IMR-90 (cell line): ENCODE data around the gene TMEM41A. TPM values are rescaled to one million over a fixed set of nuclear protein-coding genes. Genes with fewer than 3 reads are reported as not detected.

Experiments
- ATAC-seq: fragments of 200-7000 bp; cut with Tn5 transposase; 2 replicates; pipeline ENCODE4 v1.9.1; 2020; ENCODE audit warnings: low read depth, mild to moderate bottlenecking, moderate library complexity
- BruUV-seq: library from RNA; stranded (reverse); fragments of 400-500 nt; replicated peaks from 2 replicates; lab custom pipeline; 2021; lab: Mats Ljungman, UMichigan
- CTCF ChIA-PET: fragments of 300-600 bp; formaldehyde crosslinking; extraction: SDS; loops from one replicate; lab custom pipeline; 2021; ENCODE audit warnings: antibody characterized with exemption; lab: Yijun Ruan, JAX
- POLR2A ChIA-PET: fragments of 300-600 bp; sonication (Branson Sonifier 250); formaldehyde crosslinking; loops from one replicate; lab custom pipeline; 2022; ENCODE audit warnings: antibody characterized with exemption; ENCODE audit not compliant: unreplicated experiment; lab: Charles Lee
- DNase-seq: peaks from one replicate; pipeline ENCODE4 v3.0.0; 2013
- H2AFZ ChIP-seq: replicated peaks from 2 replicates; pipeline ENCODE3; 2013; ENCODE audit warnings: low read length, mild to moderate bottlenecking; ENCODE audit not compliant: poor library complexity
- H2AK5ac ChIP-seq: 2 replicates; pipeline ENCODE4 v1.6.1; 2013; ENCODE audit warnings: low read depth, low read length, inconsistent platforms
- H2AK9ac ChIP-seq: replicated peaks from 2 replicates; pipeline ENCODE3; 2013; ENCODE audit warnings: mild to moderate bottlenecking, low read depth, low read length, moderate library complexity; ENCODE audit not compliant: poor library complexity
- H2BK120ac ChIP-seq: 2 replicates; pipeline ENCODE4 v1.6.1; 2013; ENCODE audit warnings: low read depth, low read length, inconsistent platforms
- H2BK15ac ChIP-seq: 3 replicates; pipeline ENCODE4 v1.6.1; 2013; ENCODE audit warnings: low read depth, low read length, inconsistent platforms
- H2BK20ac ChIP-seq: 2 replicates; pipeline ENCODE4 v1.6.1; 2013; ENCODE audit warnings: low read depth, mild to moderate bottlenecking, inconsistent platforms, low read length, moderate library complexity
- H2BK5ac ChIP-seq: 2 replicates; pipeline ENCODE4 v1.6.1; 2013; ENCODE audit warnings: mild to moderate bottlenecking, low read depth, low read length, inconsistent platforms; ENCODE audit not compliant: poor library complexity, severe bottlenecking
- H3K14ac ChIP-seq: replicated peaks from 2 replicates; pipeline ENCODE4 v1.6.1; 2013; ENCODE audit warnings: low read depth, low read length, inconsistent platforms
- H3K18ac ChIP-seq: 2 replicates; pipeline ENCODE4 v1.6.1; 2013; ENCODE audit warnings: low read depth, low read length, control low read depth
- H3K23ac ChIP-seq: 2 replicates; pipeline ENCODE4 v1.6.1; 2013; ENCODE audit warnings: low read depth, low read length, inconsistent platforms
- H3K27ac ChIP-seq: 2 replicates; pipeline ENCODE4 v1.5.1; 2013; ENCODE audit warnings: mild to moderate bottlenecking, control low read depth, low read length; ENCODE audit not compliant: insufficient read depth
- H3K27me3 ChIP-seq: 2 replicates; pipeline ENCODE4 v1.6.1; 2013; ENCODE audit warnings: low read length; ENCODE audit not compliant: control insufficient read depth, insufficient read depth
- H3K36me3 ChIP-seq: 2 replicates; pipeline ENCODE4 v1.6.1; 2013; ENCODE audit warnings: low read length, mixed read lengths; ENCODE audit not compliant: control insufficient read depth, insufficient read depth
- H3K4ac ChIP-seq: 2 replicates; pipeline ENCODE4 v1.6.1; 2013; ENCODE audit warnings: low read depth, low read length, inconsistent platforms
- H3K4me1 ChIP-seq: 2 replicates; pipeline ENCODE4 v1.6.1; 2013; ENCODE audit warnings: low read length, mixed read lengths; ENCODE audit not compliant: control insufficient read depth, insufficient read depth
- H3K4me2 ChIP-seq: 2 replicates; pipeline ENCODE4 v1.6.1; 2013; ENCODE audit warnings: low read depth, mild to moderate bottlenecking, control low read depth, low read length, moderate library complexity
- H3K4me3 ChIP-seq: 2 replicates; pipeline ENCODE4 v1.5.1; 2013; ENCODE audit warnings: low read depth, mild to moderate bottlenecking, control low read depth, low read length, moderate library complexity; ENCODE audit not compliant: insufficient read depth
- H3K56ac ChIP-seq: 2 replicates; pipeline ENCODE4 v1.6.1; 2013; ENCODE audit warnings: low read length, inconsistent platforms; ENCODE audit not compliant: insufficient read depth; ENCODE audit errors: extremely low read depth
- H3K79me1 ChIP-seq, 2 experiments: 2 replicates each; pipeline ENCODE4 v1.6.1; 2013; ENCODE audit warnings: low read length in 2 of 2, inconsistent platforms in 1 of 2, low read depth in 1 of 2
- H3K9ac ChIP-seq: 2 replicates; pipeline ENCODE4 v1.6.1; 2013; ENCODE audit warnings: low read depth, low read length, control low read depth
- H3K9me1 ChIP-seq: 2 replicates; pipeline ENCODE4 v1.6.1; 2013; ENCODE audit warnings: low read length, inconsistent platforms; ENCODE audit not compliant: insufficient read depth
- H3K9me3 ChIP-seq: 2 replicates; pipeline ENCODE4 v1.6.1; 2013; ENCODE audit warnings: low read length; ENCODE audit not compliant: control insufficient read depth, insufficient read depth
- H4K20me1 ChIP-seq: 2 replicates; pipeline ENCODE4 v1.6.1; 2013; ENCODE audit warnings: low read length, inconsistent platforms; ENCODE audit not compliant: insufficient read depth
- H4K5ac ChIP-seq: 2 replicates; pipeline ENCODE4 v1.6.1; 2013; ENCODE audit warnings: mild to moderate bottlenecking, low read depth, low read length, control low read depth
- H4K8ac ChIP-seq, 2 experiments: 2 replicates each; pipeline ENCODE4 v1.6.1; 2013; ENCODE audit warnings: low read depth in 2 of 2, low read length in 2 of 2, control low read depth in 1 of 2, inconsistent platforms in 1 of 2
- H4K91ac ChIP-seq: 2 replicates; pipeline ENCODE4 v1.6.1; 2013; ENCODE audit warnings: low read depth, low read length, inconsistent platforms; ENCODE audit not compliant: insufficient read depth
- CEBPB ChIP-seq: IDR thresholded peaks from 2 replicates; pipeline ENCODE4 v1.6.1; 2012; ENCODE audit warnings: low read depth, low read length, improper control_type of control experiment
- CHD1 ChIP-seq: IDR thresholded peaks from 2 replicates; pipeline ENCODE4 v1.6.1; 2012; ENCODE audit warnings: low read depth, low read length, improper control_type of control experiment
- POLR2A ChIP-seq: IDR thresholded peaks from 2 replicates; pipeline ENCODE4 v1.6.1; 2012; ENCODE audit warnings: mild to moderate bottlenecking, low read depth, low read length
- RAD21 ChIP-seq: IDR thresholded peaks from 2 replicates; pipeline ENCODE4 v1.6.1; 2012; ENCODE audit warnings: low read length, improper control_type of control experiment
- SMC3 ChIP-seq: fragments of 150-350 bp; IDR thresholded peaks from 2 replicates; pipeline ENCODE4 v1.6.1; 2016; ENCODE audit warnings: low read depth, mild to moderate bottlenecking, antibody characterized with exemption, low read length, moderate library complexity
- WGBS, 2 experiments: methylation state at CpG; one replicate each; pipeline versions ENCODE4 v1.1.5 to v1.1.7; 2013; ENCODE audit warnings: missing lambda C conversion rate in 2 of 2; ENCODE audit not compliant: insufficient read length in 1 of 2; ENCODE audit errors: extremely low coverage in 2 of 2; 5-methylcytosine and 5-hydroxymethylcytosine counted together
- dilution Hi-C: fragments of 300-500 bp; cut with HindIII; formaldehyde crosslinking; loops from one replicate; pipeline ENCODE4 v1.14.3; 2018; ENCODE audit warnings: low sequenced_read_pairs; ENCODE audit not compliant: unreplicated experiment
- in situ Hi-C: fragments of 300-500 bp; cut with MboI; formaldehyde crosslinking; loops from 3 replicates; pipeline ENCODE4 v1.14.3; 2019; ENCODE audit warnings: low sequenced_read_pairs, inconsistent platforms, mixed read lengths
- intact Hi-C: fragments of 100-400 bp; cut with micrococcal nuclease; formaldehyde crosslinking; loops from 2 replicates; pipeline ENCODE4 v1.10.0; 2022
- polyA plus RNA-seq, 3 experiments: library from polyadenylated mRNA; depleted of rRNA; stranded (reverse); fragments of >200 nt; gene quantifications; 2 replicates each; pipeline ENCODE4 v1.2.3, GENCODE V29; 2012; ENCODE audit warnings: low replicate concordance in 1 of 3
- total RNA-seq: library from RNA; depleted of rRNA; stranded (reverse); fragments of >200 nt; gene quantifications from 2 replicates; pipeline ENCODE4 v1.2.3, GENCODE V29; 2012

The TMEM41A gene
- total and polyA plus RNA-seq, 2 of the 4 experiments (the other 2 are of a cell fraction), result 10.6 to 12.5 TPM

GRCh38 chr3:185530856-185531255 is 32.0 kb upstream of the TMEM41A start:
- H3K4me3 ChIP-seq, result no peak overlapping the region
- no peak overlapping the region for H2BK15ac ChIP-seq
- H3K79me1 ChIP-seq, result no peaks in the 10 kb centered on the region
- H3K4me1 ChIP-seq, result no peaks in the 10 kb centered on the region
- H4K8ac ChIP-seq, result no peak overlapping the region
- H4K91ac ChIP-seq, result no peak overlapping the region
- no peak overlapping the region for H2AFZ ChIP-seq
- H2BK20ac ChIP-seq, result no peak overlapping the region
- H3K9ac ChIP-seq, result no peak overlapping the region
- no peak overlapping the region for H3K4me2 ChIP-seq
- no peak for ATAC-seq
- no peak overlapping the region for H2BK120ac ChIP-seq
- H3K14ac ChIP-seq, result no peak overlapping the region
- WGBS, 2 experiments, result no CpG with 5 or more reads among the region's 5 CpGs
- intact Hi-C loops (no loop called here), in situ Hi-C loops (no loop called here), dilution Hi-C loops (no loop called here)
- no peak for TF ChIP-seq POLR2A
- TF ChIP-seq RAD21, result no peak
- TF ChIP-seq CHD1, result no peak
- no peak for TF ChIP-seq SMC3
- TF ChIP-seq CEBPB, result no peak
- CTCF ChIA-PET, result no interaction called here
- H2BK5ac ChIP-seq, result no peak overlapping the region
- no peak for DNase-seq
- no peaks in the 10 kb centered on the region for H4K20me1 ChIP-seq
- H2AK9ac ChIP-seq, result no peak overlapping the region
- POLR2A ChIA-PET, result no interaction called here
- no TSS peak for BruUV-seq
- no peak overlapping the region for H3K27ac ChIP-seq
- H3K9me3 ChIP-seq, result no peaks in the 10 kb centered on the region
- H3K4ac ChIP-seq, result no peak overlapping the region
- peaks cover 2% of the 10 kb centered on the region; the same call in 1 of the 2 replicates for H3K27me3 ChIP-seq
- H3K36me3 ChIP-seq, result no peaks in the 10 kb centered on the region
- no peaks in the 10 kb centered on the region for H3K9me1 ChIP-seq
- no peak overlapping the region for H4K5ac ChIP-seq
- no peak overlapping the region for H3K56ac ChIP-seq
- H2AK5ac ChIP-seq, result no peak overlapping the region
- H3K23ac ChIP-seq, result no peak overlapping the region
- no peak overlapping the region for H3K18ac ChIP-seq
